Uterus (tissue), 4 donors: ENCODE measurements around the gene SRXN1. TPM values are rescaled to one million over a fixed set of nuclear protein-coding genes. Genes with fewer than 3 reads are reported as not detected.
A peak's percentile ranks its signal among the peaks of the same experiment; 100 is the strongest.

ENCODE experiments used
- DNase-seq, 2 donors: peaks; one replicate each; pipeline ENCODE4 v3.0.0-alpha.2; 2019 to 2020
- H3K27ac ChIP-seq, 2 donors: fragments of 200-600 bp; sonication (generic); 1 replicate in 1 of 2; 2 replicates in 1 of 2; pipeline ENCODE4 v1.5.1; 2016 to 2018
- H3K27me3 ChIP-seq, 2 donors: fragments of 200-600 bp; sonication (generic); one replicate each; pipeline ENCODE4 v1.5.1; 2018 to 2019; ENCODE audit warnings: control low read depth in 1 of 2
- H3K36me3 ChIP-seq, 2 donors: fragments of 200-600 bp; sonication (generic); one replicate each; pipeline ENCODE4 v1.5.1; 2019; ENCODE audit warnings: control low read depth in 1 of 2
- H3K4me1 ChIP-seq, 2 donors: fragments of 200-600 bp; sonication (generic); one replicate each; pipeline ENCODE4 v1.5.1; 2018 to 2019; ENCODE audit warnings: control low read depth in 1 of 2
- H3K4me3 ChIP-seq, 2 donors: fragments of 200-600 bp; sonication (generic); 1 replicate in 1 of 2; 2 replicates in 1 of 2; pipeline ENCODE4 v1.5.1; 2018 to 2019; ENCODE audit warnings: mild to moderate bottlenecking in 1 of 2
- H3K9me3 ChIP-seq, 2 donors: fragments of 200-600 bp; sonication (generic); one replicate each; pipeline ENCODE4 v1.5.1; 2019; ENCODE audit warnings: control low read depth in 1 of 2
- POLR2A ChIP-seq, 2 donors: fragments of 450-650 bp; IDR thresholded peaks; one replicate each; pipeline ENCODE4 v1.6.1; 2016; ENCODE audit warnings: antibody characterized with exemption in 2 of 2, mild to moderate bottlenecking in 1 of 2, moderate library complexity in 1 of 2
- intact Hi-C: fragments of 100-400 bp; cut with DNase I; formaldehyde crosslinking; loops from one replicate; pipeline ENCODE4 v1.15.1; 2023; ENCODE audit warnings: low total_unique reads
- total RNA-seq, 4 donors: library from RNA; depleted of rRNA in 3 of 4; stranded (reverse); fragments of >200 nt in 3 of 4; gene quantifications; one replicate each; pipeline versions ENCODE4 v1.1.0 to v1.2.4, GENCODE V29; 2014 to 2023
- TF ChIP-seq, protein P1 (sequence below), 4 experiments: fragments of 200-600 bp in 2 of 4; fragments of 450-650 bp in 2 of 4; sonication (generic) in 2 of 4; IDR thresholded peaks; one replicate each; pipeline ENCODE4 v1.5.1; 2016 to 2019; ENCODE audit warnings: antibody characterized with exemption in 4 of 4, mild to moderate bottlenecking in 2 of 4, moderate library complexity in 1 of 4
- donor health status: DM: yes; HTN: yes; CAD: no.

The SRXN1 gene
- total RNA-seq, 4 donors from 2014 or later = 6.1 to 33.2 (median 16.6) TPM

DNA sequence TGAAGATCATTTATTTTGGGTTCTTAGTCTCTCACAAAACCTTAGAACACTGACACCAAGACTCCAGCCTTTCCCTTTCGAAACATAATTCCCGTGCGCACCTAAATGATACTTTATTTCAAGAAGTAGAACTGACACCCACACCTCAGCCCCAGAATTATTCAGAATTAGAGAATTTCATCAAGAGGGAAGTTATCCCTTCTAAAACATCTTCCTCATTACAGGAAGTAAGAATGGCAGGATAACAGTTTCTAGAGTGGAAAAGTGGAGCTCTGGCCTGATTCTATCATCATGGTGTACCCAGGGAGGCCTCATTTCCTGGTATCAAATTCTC lies 1.4 kb upstream of the SRXN1 start:
- Histone ChIP-seq H3K9me3 (no peaks in the 10 kb centered on the region), H3K27me3 (no peaks in the 10 kb centered on the region), H3K4me1 (no peaks in the 10 kb centered on the region), H3K4me3 (no peak overlapping the region), H3K36me3 (no peaks in the 10 kb centered on the region), H3K27ac (no peak overlapping the region)
- TF ChIP-seq POLR2A (IDR thresholded peaks at IDR 0.05) = no peak
- TF ChIP-seq, protein P1, sequence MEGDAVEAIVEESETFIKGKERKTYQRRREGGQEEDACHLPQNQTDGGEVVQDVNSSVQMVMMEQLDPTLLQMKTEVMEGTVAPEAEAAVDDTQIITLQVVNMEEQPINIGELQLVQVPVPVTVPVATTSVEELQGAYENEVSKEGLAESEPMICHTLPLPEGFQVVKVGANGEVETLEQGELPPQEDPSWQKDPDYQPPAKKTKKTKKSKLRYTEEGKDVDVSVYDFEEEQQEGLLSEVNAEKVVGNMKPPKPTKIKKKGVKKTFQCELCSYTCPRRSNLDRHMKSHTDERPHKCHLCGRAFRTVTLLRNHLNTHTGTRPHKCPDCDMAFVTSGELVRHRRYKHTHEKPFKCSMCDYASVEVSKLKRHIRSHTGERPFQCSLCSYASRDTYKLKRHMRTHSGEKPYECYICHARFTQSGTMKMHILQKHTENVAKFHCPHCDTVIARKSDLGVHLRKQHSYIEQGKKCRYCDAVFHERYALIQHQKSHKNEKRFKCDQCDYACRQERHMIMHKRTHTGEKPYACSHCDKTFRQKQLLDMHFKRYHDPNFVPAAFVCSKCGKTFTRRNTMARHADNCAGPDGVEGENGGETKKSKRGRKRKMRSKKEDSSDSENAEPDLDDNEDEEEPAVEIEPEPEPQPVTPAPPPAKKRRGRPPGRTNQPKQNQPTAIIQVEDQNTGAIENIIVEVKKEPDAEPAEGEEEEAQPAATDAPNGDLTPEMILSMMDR (IDR thresholded peaks at IDR 0.05) = no peak
- intact Hi-C loops = no loop called here
- DNase-seq = no peak

DNA sequence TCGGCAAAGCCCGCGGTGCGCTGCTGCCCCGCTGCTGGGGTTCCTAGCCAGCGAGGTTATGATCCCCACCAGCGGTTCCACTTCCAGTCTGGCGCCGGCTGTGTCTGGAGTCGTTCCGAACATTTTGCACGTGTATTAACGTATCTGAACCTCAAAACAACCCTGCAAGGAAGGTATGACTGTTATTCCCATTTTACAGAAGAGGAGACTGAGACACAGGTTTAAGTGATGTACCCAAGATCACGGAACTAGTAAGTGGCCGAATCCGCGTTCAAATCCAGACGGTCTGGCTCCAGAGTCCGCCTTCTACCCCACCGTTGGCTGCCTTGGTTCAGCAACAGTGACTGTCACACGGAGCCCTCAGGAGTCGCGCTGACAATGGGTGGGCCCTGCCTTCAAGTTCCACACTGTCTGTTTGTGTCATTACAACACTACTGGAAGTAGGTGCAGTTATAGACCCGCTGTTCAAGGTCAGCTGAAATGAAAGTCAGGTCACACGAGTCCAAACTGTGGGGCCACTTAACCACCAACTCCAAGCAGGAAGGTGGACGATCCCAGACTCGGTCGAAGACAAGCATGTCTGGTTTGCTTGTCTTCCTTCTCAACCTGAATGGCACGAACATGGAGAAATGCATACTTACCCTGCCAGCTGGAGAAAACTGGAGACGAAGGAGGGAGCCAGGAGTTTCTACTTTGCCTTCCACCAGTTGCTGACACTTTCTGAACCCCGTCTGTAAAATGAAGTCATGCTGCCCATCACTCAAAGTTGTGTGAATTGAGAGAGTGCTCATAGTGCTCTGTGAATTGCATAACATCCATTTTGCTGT lies 803 bp upstream of the SRXN1 start:
- Histone ChIP-seq H3K4me3 (peak overlapping the region; percentile 50 to 77), H3K4me1 (no peaks in the 10 kb centered on the region), H3K9me3 (no peaks in the 10 kb centered on the region), H3K27ac (peak overlapping the region; percentile 77 to 93), H3K27me3 (no peaks in the 10 kb centered on the region), H3K36me3 (no peaks in the 10 kb centered on the region)
- intact Hi-C loops = no loop called here
- TF ChIP-seq, protein P1 (IDR thresholded peaks at IDR 0.05) = no peak
- TF ChIP-seq POLR2A (IDR thresholded peaks at IDR 0.05) = no peak
- no peak for DNase-seq

DNA sequence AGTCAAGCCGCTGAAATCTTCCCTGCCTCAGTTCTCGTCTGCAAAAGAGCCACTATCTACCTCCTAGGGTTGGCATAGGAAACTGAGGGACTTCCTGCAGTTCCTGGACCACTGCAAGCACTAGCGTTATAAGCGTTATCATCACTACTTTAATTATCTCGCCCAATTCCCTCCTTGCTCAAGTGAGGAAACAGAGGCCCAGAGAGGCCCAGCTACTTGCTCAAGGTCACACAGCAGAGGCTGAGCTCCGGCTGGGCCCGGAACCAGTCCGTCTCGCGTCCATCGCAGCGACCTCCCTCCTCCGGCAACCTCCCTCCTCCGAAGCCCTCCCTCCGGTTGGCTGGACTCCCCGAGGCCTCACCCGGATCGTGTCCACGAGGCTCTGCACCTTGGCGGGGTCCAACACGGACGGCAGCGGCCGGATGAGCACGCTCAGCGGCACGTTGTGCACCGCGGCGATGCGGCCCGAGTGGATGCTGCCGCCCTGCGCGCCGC lies 338 bp downstream of the SRXN1 start:
- DNase-seq = peak in 1 of 2 donors; percentile 52
- intact Hi-C loops = no loop called here

DNA sequence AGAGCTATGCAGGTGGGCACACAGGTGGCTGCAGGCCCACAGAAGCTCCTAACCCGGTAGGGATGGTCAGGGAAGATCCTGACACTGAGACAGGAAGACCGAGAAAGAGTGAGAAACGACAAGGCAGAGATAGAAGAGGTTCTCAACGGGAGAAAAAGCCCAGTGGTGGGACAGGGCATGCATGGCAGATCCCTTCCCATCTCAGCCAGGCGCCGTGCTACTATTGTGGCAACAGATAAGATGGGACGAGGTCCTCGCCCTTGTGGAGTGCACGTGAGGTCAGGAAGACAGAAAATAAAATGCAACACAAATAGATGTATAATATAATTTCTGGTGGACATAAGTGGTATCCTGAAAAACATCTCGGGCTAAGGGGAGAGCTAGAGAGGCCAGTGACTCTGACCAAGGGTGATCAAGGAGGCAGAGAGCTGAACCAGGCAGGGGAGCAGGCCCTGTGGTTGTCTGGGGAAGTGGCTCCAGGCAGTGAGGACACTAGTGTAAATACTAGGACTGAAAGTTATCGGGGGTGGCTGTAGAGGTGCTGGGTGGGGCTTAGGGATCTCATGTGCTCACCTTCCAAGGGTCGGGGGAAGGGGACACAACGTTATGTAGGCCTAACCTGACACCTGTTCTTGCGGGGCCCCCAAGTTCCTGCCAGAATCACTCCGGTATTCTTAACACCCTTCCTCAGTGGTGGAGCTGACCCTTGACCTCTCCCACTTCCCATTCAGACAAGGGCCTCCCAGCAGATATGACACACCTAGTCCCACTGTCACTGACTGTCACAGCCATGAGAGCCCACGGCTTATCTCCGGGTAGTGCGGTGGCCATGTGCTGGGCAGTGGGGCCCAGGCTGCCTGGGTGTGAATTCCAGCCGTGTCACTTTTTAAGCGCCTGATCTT lies 1.0 kb downstream of the SRXN1 start:
- peak overlapping the region; percentile 50 to 77 for H3K4me3 ChIP-seq
- intact Hi-C loops = no loop called here
- no peaks in the 10 kb centered on the region for H3K9me3 ChIP-seq
- TF ChIP-seq, protein P1 (IDR thresholded peaks at IDR 0.05) = no peak
- no peak for TF ChIP-seq POLR2A (IDR thresholded peaks at IDR 0.05)
- H3K27ac ChIP-seq = peak overlapping the region; percentile 77 to 93
- no peak for DNase-seq
- no peaks in the 10 kb centered on the region for H3K4me1 ChIP-seq
- H3K36me3 ChIP-seq = no peaks in the 10 kb centered on the region
- H3K27me3 ChIP-seq = no peaks in the 10 kb centered on the region

More for the DNA sequence above, 338 bp downstream of the SRXN1 start:
- peak overlapping the region; percentile 77 to 93 for H3K27ac ChIP-seq
- no peaks in the 10 kb centered on the region for H3K27me3 ChIP-seq
- no peaks in the 10 kb centered on the region for H3K36me3 ChIP-seq
- H3K9me3 ChIP-seq = no peaks in the 10 kb centered on the region
- TF ChIP-seq POLR2A (IDR thresholded peaks at IDR 0.05) = no peak
- TF ChIP-seq, protein P1 (IDR thresholded peaks at IDR 0.05) = no peak
- peak overlapping the region; percentile 50 to 77 for H3K4me3 ChIP-seq
- H3K4me1 ChIP-seq = no peaks in the 10 kb centered on the region
